HG02610 (cell line): ENCODE data around the gene VPREB3.
"Not testable (repeated sequence)": the region's sequence is repeated elsewhere in the genome, so short reads cannot be mapped to it uniquely, and the experiment has no call there.

ENCODE experiments used
- ATAC-seq: cut with Tn5 transposase; IDR thresholded peaks from one replicate; pipeline ENCODE4 v1.9.1; 2021; ENCODE audit warnings: mild to moderate bottlenecking, moderate library complexity; ENCODE audit not compliant: unreplicated experiment

VPREB3 gene

DNA sequence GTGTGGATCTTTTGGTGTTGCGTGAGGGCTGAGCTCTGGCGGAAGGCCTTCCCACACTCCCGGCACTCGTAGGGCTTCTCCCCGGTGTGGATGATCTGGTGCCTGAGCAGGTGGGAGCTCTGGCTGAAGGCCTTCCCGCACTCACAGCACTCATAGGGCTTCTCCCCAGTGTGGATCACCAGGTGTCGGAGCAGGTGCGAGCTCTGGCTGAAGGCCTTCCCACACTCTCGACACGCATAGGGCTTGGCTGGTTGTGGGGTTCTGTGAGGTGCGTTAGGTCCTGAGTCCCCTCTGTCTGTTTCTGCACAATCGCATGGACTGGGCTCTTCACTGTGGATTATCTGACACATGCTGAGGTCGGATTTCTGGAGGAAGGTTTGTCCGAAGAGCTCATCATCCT is 9.7 kb downstream of the VPREB3 start:
- ATAC-seq: no peak

GRCh38 chr22:23744001-23744400 is 10.2 kb downstream of the VPREB3 start:
- ATAC-seq: no peak

DNA sequence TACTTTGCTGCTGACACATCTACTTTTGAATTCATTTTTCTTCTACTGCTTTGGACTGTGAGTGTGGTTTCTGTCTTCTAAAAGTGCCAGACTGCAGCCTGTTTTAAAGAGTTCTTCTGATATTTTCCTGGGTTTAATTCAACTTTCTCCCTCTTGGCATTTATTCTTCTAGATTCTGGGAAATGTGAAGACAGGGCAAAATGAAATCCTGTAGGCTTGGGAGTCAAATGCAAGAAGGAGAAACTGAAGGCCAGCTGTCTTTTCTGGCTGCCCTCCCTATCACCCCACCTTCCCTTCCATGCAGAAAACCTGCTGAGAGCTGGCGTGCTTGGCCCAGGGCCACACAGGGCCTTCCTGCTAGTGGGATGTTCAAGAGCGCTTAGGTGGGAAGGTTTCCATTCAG is 10.9 kb downstream of the VPREB3 start:
- no peak for ATAC-seq

DNA sequence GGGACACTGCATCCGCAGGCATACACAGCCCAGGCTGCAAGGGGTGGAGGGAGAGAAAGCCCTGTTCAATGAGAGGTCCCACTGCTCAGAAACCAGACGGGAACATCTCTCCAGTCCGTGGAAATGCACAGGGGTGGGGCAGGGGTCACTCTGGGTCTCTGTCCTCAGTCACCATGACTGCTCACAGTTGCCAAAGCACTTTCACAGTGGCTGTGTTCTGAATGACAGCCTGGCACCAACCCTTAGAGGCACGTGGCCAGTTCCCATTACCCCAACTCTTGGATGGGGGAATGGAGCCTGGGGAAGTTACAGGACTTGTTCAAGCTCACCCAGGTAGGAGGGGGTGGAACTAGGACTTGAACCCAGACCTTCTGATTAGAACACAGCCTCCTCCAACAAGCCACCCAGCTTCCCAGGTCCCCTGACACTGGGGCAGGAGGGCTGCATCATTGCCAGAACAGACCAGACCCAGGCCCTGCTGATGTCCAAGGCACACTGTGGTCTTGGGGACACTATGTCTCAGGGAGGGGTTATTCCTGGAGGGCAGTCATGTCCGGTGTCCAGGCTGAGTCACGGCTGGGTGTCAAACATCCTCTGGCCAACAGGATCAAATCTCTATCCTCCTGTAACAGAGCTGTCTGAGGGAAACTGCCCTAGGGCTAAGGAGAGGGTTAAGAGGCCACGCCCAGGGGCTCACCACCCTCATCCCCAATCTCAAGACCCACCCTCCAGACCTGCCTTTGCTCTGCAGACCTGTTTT is 11.5 kb downstream of the VPREB3 start:
- no peak for ATAC-seq

DNA sequence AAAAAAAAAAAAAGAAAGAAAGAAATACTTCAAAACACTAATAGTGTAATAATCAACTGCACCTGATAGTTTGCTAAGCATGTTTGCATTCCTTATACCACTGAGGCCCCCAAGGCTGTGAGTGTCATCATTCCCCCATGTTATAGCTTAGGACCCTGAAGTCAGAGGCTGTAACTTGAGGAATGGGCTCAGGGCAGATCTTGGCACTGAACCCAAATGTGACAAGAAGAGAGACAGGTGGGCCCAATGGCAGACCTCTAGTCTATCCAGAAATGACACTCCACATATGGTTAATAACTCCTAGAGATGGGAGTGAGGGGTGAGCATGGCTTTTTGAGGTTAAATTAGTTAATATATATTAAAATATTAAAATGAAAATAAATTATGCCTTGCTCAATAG is 16.5 kb downstream of the VPREB3 start:
- no peak for ATAC-seq

DNA sequence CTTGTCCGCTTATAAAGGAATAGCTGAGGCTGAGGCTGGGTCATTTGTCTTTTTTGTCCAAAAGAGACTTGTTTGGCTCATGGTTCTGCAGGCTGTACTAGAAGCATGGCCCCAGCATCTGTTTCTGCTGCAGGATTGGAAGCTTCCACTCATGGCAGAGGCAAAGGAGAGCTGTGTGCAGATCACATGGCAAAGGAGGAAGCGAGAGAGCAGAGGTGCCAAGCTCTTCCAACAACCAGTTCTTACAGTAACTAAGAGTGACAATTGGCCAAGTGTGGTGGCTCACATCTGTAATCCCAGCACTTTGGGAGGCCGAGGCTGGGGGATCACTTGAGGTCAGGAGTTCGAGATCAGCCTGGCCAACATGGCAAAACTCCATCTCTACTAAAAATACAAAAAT is 26.1 kb downstream of the VPREB3 start:
- ATAC-seq: not testable (repeated sequence)

- ATAC-seq: no peak
Observed at GRCh38 chr22:23722724-23723123, 31.5 kb downstream of the VPREB3 start.

GRCh38 chr22:23722160-23722559 is 32.1 kb downstream of the VPREB3 start:
- ATAC-seq: no peak

DNA sequence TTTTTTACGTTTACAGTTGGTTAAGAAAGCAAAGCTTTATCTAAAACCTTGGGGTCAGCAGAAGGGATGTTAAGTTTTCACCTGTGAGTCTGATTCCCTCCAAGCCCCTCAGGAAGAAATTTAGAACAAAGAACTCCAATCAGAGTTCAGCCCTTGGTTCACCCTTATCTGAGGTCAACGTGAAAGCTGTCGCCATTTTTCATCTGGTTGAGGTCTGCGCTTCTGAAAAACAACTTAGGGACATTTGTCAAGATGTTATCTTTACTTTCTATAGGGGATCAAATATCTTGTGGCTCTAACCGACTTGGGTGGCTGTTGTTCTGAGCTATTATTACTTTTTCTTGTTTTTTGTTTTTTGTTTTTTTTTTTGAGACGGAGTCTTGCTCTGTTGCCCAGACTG is 33.4 kb downstream of the VPREB3 start:
- ATAC-seq: no peak

DNA sequence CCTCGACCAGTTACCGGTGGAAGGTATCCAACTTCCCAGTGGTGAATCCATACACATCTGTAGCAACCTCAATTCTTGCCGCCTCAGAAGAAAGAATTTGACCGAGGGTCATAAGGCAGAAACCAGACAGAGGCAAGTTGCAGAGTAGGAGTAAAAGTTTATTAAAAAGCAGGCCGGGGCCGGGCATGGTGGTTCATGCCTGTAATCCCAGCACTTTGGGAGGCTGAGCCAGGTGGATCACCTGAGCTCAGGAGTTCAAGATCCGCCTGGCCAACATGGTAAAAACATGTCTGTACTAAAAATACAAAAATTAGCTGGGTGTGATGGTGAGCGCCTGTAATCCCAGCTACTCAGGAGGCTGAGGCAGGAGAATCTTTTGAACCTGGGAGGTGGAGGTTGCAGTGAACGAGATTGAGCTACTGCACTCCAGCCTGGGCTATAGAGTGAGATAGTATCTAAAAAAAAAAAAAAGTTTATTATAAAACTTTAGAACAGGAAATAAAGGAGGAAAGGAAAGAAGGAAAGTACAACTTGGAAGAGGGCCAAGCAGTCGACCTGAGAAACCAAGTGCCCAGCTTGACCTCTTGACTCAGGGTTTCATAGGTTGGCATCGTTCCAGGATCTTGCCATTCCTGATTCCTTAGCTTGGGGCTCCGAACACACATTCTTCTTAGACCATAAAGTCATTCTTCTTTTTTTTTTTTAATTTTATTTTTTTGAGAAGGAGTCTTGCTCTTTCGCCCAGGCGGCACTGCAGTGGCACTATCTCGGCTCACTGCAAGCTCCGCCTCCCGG is 35.7 kb downstream of the VPREB3 start:
- ATAC-seq: no peak

- peak; percentile 78 for ATAC-seq
Observed at GRCh38 chr22:23716811-23717801, 37.1 kb downstream of the VPREB3 start.

DNA sequence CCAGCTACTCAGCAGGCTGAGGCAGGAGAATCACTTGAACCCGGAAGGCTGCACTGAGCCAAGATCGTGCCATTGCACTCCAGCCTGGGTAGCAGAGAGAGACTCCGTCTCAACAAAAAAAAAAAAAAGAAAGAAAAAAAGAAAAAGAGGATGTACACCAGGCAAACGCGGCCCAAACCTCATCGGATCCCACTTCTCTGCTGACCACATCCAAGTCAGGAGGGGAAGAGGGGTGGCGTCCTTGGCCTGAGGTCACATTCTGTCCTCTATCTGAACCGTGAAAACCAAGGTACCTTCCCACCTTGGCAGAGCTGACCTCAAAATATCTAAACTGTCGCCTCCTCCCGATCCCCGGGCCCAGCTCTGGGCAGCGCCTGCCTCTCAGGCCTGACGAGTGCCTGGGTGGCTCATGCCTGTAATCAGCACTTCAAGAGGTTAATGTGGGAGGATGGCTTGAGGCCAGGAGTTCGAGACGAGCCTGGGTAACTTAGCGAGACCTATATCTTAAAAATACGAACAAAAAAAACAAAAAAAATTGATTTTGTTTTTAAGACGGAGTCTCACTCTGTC is 38.3 kb downstream of the VPREB3 start:
- no peak for ATAC-seq

GRCh38 chr22:23714596-23715578 is 39.3 kb downstream of the VPREB3 start:
- ATAC-seq: no peak

DNA sequence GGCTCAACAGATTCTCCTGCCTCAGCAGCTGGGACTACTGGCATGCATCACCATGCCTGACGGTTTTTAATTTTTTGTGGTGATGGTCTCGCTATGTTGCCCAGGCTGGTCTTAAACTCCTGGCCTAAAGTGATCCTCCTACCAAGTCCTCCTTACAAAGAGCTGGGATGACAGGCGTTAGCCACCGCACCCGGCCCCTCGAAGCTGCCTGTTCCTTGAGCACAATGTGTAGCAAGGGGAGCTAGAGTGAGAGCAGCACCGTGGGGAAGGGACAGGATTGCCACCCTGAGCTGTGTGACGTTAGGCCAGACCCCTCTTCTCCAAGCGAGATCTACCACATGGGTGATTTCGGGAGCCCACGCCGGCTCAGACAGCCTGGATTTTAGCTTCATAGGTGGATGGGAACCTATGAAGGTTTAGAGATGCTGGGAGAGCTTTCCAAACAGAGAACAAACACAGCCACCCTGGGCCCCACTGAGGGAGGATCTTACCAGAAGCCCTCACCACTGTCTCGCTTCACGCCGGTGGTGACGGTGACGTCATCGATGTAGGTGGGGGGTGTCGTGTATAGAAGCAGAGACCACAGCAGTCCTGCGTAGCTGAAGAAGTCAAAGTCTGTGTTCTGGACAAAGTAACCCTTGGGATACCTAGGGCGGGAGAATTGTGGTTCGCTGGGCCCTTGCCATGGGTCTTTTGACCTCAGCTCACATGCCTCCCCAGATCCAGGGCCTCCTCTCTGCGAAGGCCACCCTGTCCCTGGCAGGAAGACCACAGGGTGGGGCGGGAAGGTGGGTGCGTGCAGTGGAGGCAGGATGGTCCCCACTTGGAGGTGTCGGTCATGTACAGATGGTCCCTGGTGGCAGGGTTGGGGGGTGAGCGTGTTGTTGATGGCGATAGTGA is 40.3 kb downstream of the VPREB3 start:
- ATAC-seq: no peak

GRCh38 chr22:23712256-23712655 is 42.0 kb downstream of the VPREB3 start:
- ATAC-seq: no peak

GRCh38 chr22:23709107-23709506 is 45.1 kb downstream of the VPREB3 start:
- no peak for ATAC-seq

DNA sequence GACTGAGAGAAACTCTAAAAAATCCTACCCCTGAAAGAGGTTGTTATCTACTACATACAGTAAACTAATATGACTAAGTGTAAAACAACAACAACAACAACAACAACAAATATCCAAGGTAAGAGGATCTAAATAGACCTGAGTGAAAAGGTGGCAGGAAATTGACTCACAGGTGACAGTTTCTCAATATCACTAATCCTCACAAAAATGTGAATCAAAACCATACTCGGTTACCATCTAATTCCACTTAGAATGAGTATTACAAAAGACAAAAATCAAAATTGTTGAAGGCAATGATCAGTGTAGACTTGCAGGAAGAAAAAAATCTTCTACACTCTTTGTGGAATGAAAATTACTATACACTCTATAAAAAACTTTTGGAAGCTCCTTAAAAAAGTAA is 46.0 kb downstream of the VPREB3 start:
- ATAC-seq: no peak

- ATAC-seq: no peak
Observed at GRCh38 chr22:23705358-23705757, 48.9 kb downstream of the VPREB3 start.

DNA sequence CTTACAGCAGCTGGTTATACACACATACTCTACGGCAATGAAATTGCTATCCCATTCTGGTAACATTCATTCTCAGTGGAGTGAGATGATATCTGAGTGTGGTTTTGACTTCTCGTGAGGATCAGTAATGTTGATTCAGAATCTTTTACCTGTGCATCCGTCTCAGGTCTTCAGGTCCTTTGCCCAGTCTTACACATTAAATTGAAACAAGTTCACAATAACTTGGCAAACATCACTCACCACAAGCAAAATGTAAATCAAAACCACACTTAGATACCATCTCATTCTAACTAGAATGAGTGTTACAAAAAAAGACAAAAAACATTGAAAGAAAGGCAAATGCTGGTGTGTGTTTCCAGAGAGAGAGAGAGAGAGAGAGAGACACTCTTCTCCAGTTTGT is 49.4 kb downstream of the VPREB3 start:
- no peak for ATAC-seq
